Esophagus mucosa (tissue), 1 donor: ENCODE data around the gene CASR. TPM values are rescaled to one million over a fixed set of nuclear protein-coding genes. Genes with fewer than 3 reads are reported as not detected.

ENCODE experiments used
- ATAC-seq: fragments of 200-7000 bp; cut with Tn5 transposase; one replicate; pipeline ENCODE4 v1.9.1; 2020
- total RNA-seq: library from RNA; stranded (reverse); gene quantifications from one replicate; pipeline ENCODE4 v1.2.4, GENCODE V29; 2023
- donor health status: DM: yes; HTN: yes; CAD: no.

Gene CASR
- total RNA-seq, 1 donor from 2014 or later, result not detected

GRCh38 chr3:122307094-122307687, 123.7 kb downstream of the CASR start:
- ATAC-seq, result no peak

GRCh38 chr3:122307976-122308375, 124.5 kb downstream of the CASR start:
- ATAC-seq, result no peak

GRCh38 chr3:122310361-122310760, 126.9 kb downstream of the CASR start:
- ATAC-seq, result peak; percentile 80

- no peak for ATAC-seq
Measured at GRCh38 chr3:122312826-122313225, 129.4 kb downstream of the CASR start.

- peak; percentile 78 for ATAC-seq
Measured at GRCh38 chr3:122313281-122313680, 129.8 kb downstream of the CASR start.

- peak; percentile 79 for ATAC-seq
Measured at GRCh38 chr3:122314228-122314876, 130.9 kb downstream of the CASR start.

GRCh38 chr3:122315619-122316018, 132.2 kb downstream of the CASR start:
- no peak for ATAC-seq

- no peak for ATAC-seq
Measured at GRCh38 chr3:122316368-122316767, 132.9 kb downstream of the CASR start.

- peak; percentile 85 for ATAC-seq
Measured at GRCh38 chr3:122318620-122319019, 135.2 kb downstream of the CASR start.

GRCh38 chr3:122322095-122323075, 138.9 kb downstream of the CASR start:
- ATAC-seq, result no peak

- ATAC-seq, result peak; percentile 89
Measured at GRCh38 chr3:122324871-122325323, 141.4 kb downstream of the CASR start, which contains the start of gene CSTA. Gene CSTA (plus strand): TSS chr3:122325248. CDS start chr3:122325293, 45 bp downstream.

GRCh38 chr3:122325769-122326168, 142.3 kb downstream of the CASR start:
- no peak for ATAC-seq

- no peak for ATAC-seq
Measured at GRCh38 chr3:122331886-122332285, 148.4 kb downstream of the CASR start.

- ATAC-seq, result no peak
Measured at GRCh38 chr3:122332551-122332950, 149.1 kb downstream of the CASR start.

Other genes with a start within 250 kb of the CASR start
- gene ILDR1, start 161.4 kb upstream of the CASR start, total RNA-seq, result 6.3 TPM
- 1.2 TPM for gene CD86, start 128.3 kb upstream of the CASR start, total RNA-seq
- 2,321 TPM for gene CSTA, start 141.6 kb downstream of the CASR start, total RNA-seq
- gene MIX23, start 199.6 kb downstream of the CASR start, total RNA-seq, result 43.3 TPM
- gene FAM162A, start 200.5 kb downstream of the CASR start, total RNA-seq, result 106 TPM
- 1.9 TPM for gene WDR5B, start 232.4 kb downstream of the CASR start, total RNA-seq